Immature natural killer cell (primary cell): ENCODE measurements around the gene NTM. TPM values are rescaled to one million over a fixed set of nuclear protein-coding genes. Genes with fewer than 3 reads are reported as not detected.
"Not testable (repeated sequence)": the region's sequence is repeated elsewhere in the genome, so short reads cannot be mapped to it uniquely, and the experiment has no call there.

Source experiments
- DNase-seq, 3 donors: peaks; one replicate each; pipeline ENCODE4 v3.0.0; 2022; ENCODE audit warnings: mixed read lengths in 1 of 3
- H3K27ac Mint-ChIP-seq, 6 donors: one replicate each; pipeline ENCODE4 v1.8.0; 2020; ENCODE audit warnings: mixed read lengths in 6 of 6, mild to moderate bottlenecking in 5 of 6, inconsistent platforms in 4 of 6, moderate library complexity in 3 of 6
- H3K27me3 Mint-ChIP-seq, 3 donors: one replicate each; pipeline ENCODE4 v1.8.0; 2020 to 2021; ENCODE audit warnings: low read depth in 3 of 3, mild to moderate bottlenecking in 3 of 3, mixed read lengths in 3 of 3, moderate library complexity in 3 of 3, inconsistent platforms in 1 of 3
- H3K36me3 Mint-ChIP-seq, 3 donors: one replicate each; pipeline ENCODE4 v1.8.0; 2020; ENCODE audit warnings: mixed read lengths in 3 of 3, inconsistent platforms in 2 of 3, mild to moderate bottlenecking in 2 of 3
- H3K4me1 Mint-ChIP-seq, 2 donors: one replicate each; pipeline ENCODE4 v1.8.0; 2020; ENCODE audit warnings: inconsistent platforms in 2 of 2, mild to moderate bottlenecking in 2 of 2, mixed read lengths in 2 of 2, moderate library complexity in 1 of 2
- H3K4me3 Mint-ChIP-seq, 5 donors: one replicate each; pipeline ENCODE4 v1.8.0; 2020; ENCODE audit warnings: mild to moderate bottlenecking in 5 of 5, mixed read lengths in 5 of 5, inconsistent platforms in 3 of 5, moderate library complexity in 3 of 5
- H3K9me3 Mint-ChIP-seq, 6 donors: one replicate each; pipeline ENCODE4 v1.8.0; 2020; ENCODE audit warnings: mild to moderate bottlenecking in 6 of 6, mixed read lengths in 6 of 6, inconsistent platforms in 4 of 6, moderate library complexity in 3 of 6
- polyA plus RNA-seq, 3 donors: library from polyadenylated mRNA; unstranded; fragments of 300-500 nt; fragmentation: Illumina TruSeq; gene quantifications; one replicate each; pipeline ENCODE4 v1.2.3, GENCODE V29; 2021

The NTM gene
- polyA plus RNA-seq, 3 donors from 2014 or later = not detected

DNA sequence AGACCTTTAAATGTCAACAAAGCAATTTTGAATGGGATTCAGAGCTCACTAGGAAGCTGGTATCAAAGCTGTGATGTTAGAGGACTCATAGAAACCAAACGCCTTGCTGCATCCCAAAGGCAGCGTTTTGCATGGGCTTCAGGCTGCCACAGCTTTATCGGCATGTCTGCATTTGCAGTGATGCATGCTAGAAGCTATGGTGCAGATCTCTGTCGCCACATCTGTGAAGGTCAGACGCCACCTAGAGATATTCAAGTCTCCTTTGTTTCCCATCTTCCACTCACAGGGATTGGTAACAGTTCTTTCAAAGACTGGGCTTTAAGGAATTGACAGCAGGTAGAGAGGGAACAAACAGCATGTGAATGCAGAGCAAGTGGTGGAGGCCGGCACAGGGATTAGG lies 47.8 kb downstream of the NTM start:
- Mint-ChIP-seq H3K4me1 (no peaks in the 10 kb centered on the region), H3K27me3 (peaks cover 0 to 5% (median 0%) of the 10 kb centered on the region in 3 donors), H3K9me3 (peaks cover 0 to 7% (median 0%) of the 10 kb centered on the region in 6 donors), H3K27ac (no peak overlapping the region), H3K36me3 (no peaks in the 10 kb centered on the region), H3K4me3 (no peak overlapping the region)
- DNase-seq = no peak

DNA sequence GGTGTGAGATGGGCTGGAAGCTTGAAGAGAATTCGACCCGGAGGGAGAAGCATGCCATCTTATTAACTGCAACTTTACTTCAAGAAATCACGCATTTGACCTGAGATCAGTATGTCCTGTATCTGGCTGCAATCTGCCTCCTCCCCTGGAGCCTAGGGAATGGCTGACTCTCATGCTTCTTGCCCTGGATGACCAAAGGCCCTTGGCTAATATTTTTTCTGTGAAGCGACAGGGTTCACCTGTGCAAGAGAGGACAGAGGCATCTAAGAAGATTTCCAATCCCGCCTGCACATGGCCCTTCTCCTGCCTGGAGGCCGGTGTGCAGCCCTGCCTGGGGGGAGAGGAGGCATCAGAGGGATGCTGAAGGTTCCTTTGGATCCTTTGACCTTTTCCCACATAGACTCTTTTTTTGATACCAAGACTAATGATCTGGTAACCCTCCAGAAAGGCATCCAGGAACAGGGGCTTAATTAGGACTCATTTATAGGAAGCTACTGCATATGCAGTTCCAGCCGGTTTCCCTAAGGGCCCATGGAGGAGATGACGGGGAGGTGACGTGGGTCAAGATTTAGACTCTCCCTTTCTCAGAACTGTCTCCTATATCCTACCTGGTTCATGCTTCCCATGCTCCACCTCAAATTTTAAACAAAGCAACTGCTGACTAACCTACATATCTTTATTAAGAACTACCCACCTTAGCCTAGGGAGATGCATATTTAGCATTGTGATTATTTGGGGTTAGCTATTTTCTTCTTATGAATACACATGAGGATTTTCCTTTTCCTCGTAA lies 50.8 kb downstream of the NTM start:
- H3K4me1 Mint-ChIP-seq = no peaks in the 10 kb centered on the region
- H3K4me3 Mint-ChIP-seq = no peak overlapping the region
- H3K27me3 Mint-ChIP-seq = peaks cover 0 to 3% (median 2%) of the 10 kb centered on the region in 3 donors
- no peak overlapping the region for H3K27ac Mint-ChIP-seq
- no peak for DNase-seq
- H3K9me3 Mint-ChIP-seq = peaks cover 0 to 9% (median 0%) of the 10 kb centered on the region in 6 donors
- H3K36me3 Mint-ChIP-seq = no peaks in the 10 kb centered on the region

DNA sequence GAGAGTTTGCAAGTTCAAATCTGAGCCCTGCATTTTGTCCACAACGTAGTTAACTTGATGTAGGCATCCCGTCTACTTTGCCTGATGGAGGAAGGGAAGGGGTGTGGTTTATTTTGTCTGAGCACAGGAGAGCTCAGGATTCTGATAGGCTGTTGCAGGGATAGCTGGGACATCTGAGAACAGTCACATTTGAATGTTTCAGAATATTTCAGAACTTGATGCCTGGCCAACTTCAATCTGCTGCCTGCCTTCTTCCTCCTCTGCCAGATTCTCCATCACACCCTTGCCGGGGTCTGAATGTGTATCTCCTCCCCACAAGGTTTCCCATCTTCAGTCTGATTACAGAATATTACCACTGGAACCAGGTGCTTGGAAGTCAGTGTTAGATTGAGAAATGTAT lies 51.6 kb downstream of the NTM start:
- no peaks in the 10 kb centered on the region for H3K4me1 Mint-ChIP-seq
- H3K9me3 Mint-ChIP-seq = peaks cover 0 to 9% (median 0%) of the 10 kb centered on the region in 6 donors
- peaks cover 0 to 3% (median 2%) of the 10 kb centered on the region in 3 donors for H3K27me3 Mint-ChIP-seq
- DNase-seq = no peak
- no peak overlapping the region for H3K4me3 Mint-ChIP-seq
- no peaks in the 10 kb centered on the region for H3K36me3 Mint-ChIP-seq
- H3K27ac Mint-ChIP-seq = no peak overlapping the region

DNA sequence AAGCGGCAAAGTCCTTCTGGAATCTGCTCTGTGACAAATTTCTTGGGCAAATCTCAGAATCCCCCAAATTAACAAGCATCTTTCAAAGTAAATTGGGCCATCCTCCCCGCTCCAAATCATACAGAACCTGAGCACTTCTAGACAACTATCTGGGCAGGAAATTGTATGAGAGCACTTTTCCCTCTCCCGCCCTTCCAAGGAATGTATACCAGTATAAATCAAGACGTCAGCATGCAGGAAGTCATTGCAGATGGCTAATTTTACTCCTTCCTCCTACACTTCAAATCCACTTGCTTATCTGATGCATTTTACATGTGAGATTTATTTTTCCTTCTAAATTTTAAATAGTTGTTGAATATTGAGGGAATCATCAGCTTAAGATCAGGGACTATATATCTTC lies 52.1 kb downstream of the NTM start:
- H3K27ac Mint-ChIP-seq = no peak overlapping the region
- no peak overlapping the region for H3K4me3 Mint-ChIP-seq
- H3K4me1 Mint-ChIP-seq = no peaks in the 10 kb centered on the region
- no peak for DNase-seq
- H3K27me3 Mint-ChIP-seq = peaks cover 0 to 3% (median 2%) of the 10 kb centered on the region in 3 donors
- peaks cover 0 to 9% (median 0%) of the 10 kb centered on the region in 6 donors for H3K9me3 Mint-ChIP-seq
- H3K36me3 Mint-ChIP-seq = no peaks in the 10 kb centered on the region

DNA sequence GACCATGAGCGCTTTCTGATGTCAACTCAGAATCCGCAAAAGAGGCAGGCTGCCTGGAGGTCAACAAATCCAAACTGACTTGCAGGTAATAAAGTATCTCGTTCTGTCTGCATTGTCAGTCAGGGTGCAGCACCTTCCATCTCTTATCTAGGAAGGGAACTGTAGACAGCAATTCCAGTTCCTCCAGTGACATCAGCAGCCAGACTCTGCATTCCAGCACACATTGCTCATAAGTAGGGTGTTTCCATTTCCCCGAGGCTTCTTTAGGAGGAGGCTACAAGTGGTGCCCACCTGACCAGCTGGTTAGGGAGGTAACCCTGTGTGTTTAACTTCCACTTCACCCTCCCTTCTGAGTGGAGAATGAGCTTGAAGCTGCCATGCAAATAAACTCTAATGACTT lies 53.3 kb downstream of the NTM start:
- peaks cover 0 to 4% (median 2%) of the 10 kb centered on the region in 3 donors for H3K27me3 Mint-ChIP-seq
- H3K27ac Mint-ChIP-seq = no peak overlapping the region
- H3K4me1 Mint-ChIP-seq = no peaks in the 10 kb centered on the region
- peaks cover 0 to 7% (median 0%) of the 10 kb centered on the region in 6 donors for H3K9me3 Mint-ChIP-seq
- DNase-seq = no peak
- no peaks in the 10 kb centered on the region for H3K36me3 Mint-ChIP-seq
- no peak overlapping the region for H3K4me3 Mint-ChIP-seq

DNA sequence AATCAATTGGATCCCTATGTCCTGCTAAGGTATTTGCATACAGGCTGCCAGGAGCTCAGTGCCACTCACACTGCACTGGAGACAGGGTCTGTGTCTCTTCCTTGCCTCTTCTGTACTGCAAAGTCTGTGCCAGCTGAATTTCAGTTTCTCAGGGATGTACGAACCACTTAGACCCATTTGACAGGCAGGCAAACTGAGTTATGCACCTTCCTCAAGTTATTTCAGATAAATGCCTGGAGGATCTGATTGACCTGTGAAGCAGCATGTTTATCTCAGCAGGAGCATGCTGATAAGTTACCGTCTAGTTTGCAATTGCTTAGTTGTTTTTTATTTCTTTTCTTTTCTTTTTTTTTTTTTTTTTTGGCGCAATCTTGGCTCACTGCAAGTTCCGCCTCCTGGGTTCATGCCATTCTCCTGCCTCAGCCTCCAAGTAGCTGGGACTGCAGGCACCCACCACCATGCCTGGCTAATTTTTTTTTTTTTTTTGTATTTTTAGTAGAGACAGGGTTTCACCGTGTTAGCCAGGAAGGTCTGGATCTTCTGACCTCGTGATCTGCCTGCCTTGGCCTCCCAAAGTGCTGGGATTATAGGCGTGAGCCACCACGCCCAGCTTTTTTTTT lies 54.0 kb downstream of the NTM start:
- H3K4me1 Mint-ChIP-seq, H3K27me3 Mint-ChIP-seq, H3K36me3 Mint-ChIP-seq, H3K9me3 Mint-ChIP-seq, H3K4me3 Mint-ChIP-seq, H3K27ac Mint-ChIP-seq, DNase-seq: not testable (repeated sequence)

DNA sequence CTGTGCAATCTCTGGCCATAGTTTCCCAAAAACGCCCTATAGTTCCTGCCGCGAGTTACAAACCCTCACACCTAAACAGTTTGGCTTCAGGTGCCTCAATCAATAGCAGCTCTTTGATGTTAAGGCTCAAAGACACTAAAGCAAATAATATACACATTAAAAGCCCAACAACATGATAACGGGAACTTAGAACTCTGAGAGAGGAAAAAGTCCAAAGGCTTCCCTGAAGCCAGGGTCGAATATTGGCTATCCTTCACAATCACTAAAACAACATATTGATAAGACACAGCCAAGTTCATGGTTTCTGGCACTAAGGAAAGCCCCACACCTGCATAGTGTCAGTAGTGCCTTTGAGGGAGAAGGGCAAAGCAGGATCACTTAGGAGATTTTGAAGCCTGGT lies 54.9 kb downstream of the NTM start:
- Mint-ChIP-seq H3K4me1 (no peaks in the 10 kb centered on the region), H3K36me3 (no peaks in the 10 kb centered on the region), H3K9me3 (peaks cover 0 to 6% (median under 1%) of the 10 kb centered on the region in 6 donors), H3K27ac (no peak overlapping the region), H3K4me3 (no peak overlapping the region), H3K27me3 (peaks cover 0 to 4% (median 2%) of the 10 kb centered on the region in 3 donors)
- no peak for DNase-seq

DNA sequence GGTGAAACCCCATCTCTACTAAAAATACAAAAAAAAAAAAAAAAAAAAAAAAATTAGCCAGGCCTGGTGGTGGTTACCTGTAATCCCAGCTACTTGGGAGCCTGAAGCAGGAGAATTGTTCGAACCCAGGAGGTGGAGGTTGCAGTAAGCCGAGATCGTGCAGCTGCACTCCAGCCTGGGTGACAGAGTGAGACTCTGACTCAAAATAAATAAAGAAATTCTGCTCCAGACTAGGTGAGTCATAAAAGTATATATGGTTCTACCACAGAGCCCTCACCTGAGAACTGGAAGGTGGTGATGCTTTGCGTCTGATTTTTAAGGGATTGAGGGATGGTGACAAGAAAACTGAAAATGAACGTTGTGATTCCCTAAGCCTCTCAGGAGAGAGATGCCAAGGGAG lies 58.4 kb downstream of the NTM start:
- H3K9me3 Mint-ChIP-seq = peaks cover 0 to 5% (median under 1%) of the 10 kb centered on the region in 6 donors
- H3K27ac Mint-ChIP-seq = no peak overlapping the region
- peaks cover 0 to 2% (median 1%) of the 10 kb centered on the region in 3 donors for H3K27me3 Mint-ChIP-seq
- no peaks in the 10 kb centered on the region for H3K36me3 Mint-ChIP-seq
- no peak overlapping the region for H3K4me3 Mint-ChIP-seq
- no peak for DNase-seq
- H3K4me1 Mint-ChIP-seq = no peaks in the 10 kb centered on the region

DNA sequence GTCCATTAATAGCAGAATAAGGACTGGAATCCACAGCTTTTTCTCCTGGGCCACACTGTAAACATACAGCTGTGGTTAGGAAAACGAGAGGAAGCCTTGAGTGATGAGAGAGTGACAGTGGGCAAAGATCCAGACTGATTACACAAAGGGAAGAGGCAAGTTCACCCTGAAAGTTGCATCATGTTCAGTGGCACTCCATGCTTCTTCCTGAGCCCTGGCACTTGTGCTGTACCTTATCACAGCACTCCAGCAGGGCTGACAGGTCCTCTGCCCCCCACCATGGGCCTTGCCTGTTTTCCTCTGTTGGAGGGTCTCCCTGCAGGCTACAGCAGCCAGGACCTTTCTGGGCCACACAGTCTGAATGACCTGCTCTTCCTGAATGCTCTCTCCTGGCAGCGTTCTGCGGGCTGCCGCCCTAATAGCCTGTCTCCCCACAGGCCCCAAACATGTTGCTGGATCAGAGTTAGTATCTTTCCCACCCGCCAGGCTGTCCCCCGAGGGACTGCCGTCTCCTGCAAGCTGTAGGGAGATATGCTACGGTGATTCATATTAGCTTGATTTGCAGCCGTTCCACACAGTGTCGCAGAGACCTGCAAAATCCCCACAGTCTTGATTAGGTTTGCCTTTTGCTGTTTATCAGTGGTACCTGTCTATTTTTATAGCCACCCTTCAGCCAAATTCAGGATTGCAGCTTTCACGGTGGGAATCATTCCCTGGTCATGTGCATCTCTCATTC lies 60.2 kb downstream of the NTM start:
- no peak for DNase-seq
- Mint-ChIP-seq H3K36me3 (no peaks in the 10 kb centered on the region), H3K4me3 (no peak overlapping the region), H3K27me3 (peaks cover 0 to 1% (median 1%) of the 10 kb centered on the region in 3 donors), H3K27ac (no peak overlapping the region), H3K9me3 (peaks cover 0 to 7% (median under 1%) of the 10 kb centered on the region in 6 donors), H3K4me1 (no peaks in the 10 kb centered on the region)

DNA sequence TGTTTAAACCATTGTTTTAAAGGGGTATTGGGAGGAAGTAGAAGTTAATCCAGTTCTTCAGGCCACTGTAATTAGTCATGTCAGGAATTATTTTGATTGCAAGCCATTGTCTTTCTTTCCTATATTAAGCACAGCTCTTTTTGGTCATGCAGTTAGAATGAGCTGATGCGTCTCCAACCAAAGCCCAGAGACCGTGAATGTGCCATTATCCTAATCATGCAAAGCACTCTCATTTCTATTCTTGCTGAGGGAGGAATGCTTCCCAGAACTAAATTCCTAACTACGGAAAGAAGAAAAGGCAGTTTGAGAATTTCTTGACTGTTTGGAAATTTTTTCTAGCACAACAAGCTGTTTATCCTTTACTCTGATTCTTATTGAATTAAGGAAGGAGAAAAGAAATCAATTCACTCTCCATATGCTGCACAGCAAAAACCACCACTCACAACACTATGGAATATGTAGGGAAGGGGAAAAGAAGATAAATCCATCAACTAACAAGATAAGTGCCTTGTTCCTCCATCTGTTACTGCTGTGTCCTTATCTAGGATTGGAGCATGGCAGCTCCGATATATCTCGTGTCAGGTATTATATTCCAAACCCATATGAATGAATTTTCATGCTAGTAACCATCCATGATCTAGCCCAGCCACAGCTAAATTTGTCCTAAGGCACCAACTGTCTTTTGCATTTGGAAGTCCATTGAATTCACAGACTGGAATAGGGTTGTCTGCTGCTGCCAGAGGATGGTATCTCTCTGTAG lies 70.8 kb downstream of the NTM start:
- no peak overlapping the region for H3K4me3 Mint-ChIP-seq
- H3K27ac Mint-ChIP-seq = no peak overlapping the region
- peaks cover 2 to 12% (median 7%) of the 10 kb centered on the region in 6 donors for H3K9me3 Mint-ChIP-seq
- no peak for DNase-seq
- H3K27me3 Mint-ChIP-seq = peaks cover 0 to 4% (median 1%) of the 10 kb centered on the region in 3 donors
- peaks cover 0 to 4% (median 0%) of the 10 kb centered on the region in 3 donors for H3K36me3 Mint-ChIP-seq
- H3K4me1 Mint-ChIP-seq = no peaks in the 10 kb centered on the region

DNA sequence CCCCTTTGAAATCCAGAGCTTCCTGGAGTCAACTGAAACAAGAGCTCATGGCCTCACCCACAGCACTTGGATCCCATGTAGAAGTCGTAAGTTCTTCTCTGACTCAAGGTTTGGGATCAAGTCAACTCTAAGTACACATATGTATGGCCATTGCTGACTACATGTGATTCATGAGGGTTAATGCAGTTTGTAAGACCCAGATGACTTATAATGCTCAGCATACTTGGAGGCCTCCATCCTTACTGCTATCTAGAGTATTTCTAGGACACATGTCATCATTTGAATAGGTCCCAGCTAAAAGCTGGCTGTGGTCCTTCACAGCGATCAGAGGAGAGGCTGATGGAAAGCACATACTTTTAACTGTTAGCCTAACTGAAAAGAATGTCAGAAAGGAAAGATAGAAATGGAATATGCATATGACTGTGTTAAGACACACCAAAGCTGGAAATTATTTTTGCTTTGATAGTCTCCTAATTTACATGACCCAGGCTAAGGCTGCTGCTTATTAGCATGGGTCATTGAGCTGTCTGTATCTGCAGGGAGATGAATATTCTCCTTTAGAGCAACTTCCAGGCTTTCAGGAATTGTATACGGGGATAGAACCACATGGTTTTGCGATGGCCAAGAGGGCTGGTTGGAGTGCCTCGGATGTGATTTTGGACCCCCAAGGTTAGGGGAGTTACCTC lies 76.3 kb downstream of the NTM start:
- no peak overlapping the region for H3K4me3 Mint-ChIP-seq
- H3K27me3 Mint-ChIP-seq = peaks cover 0 to 3% (median 1%) of the 10 kb centered on the region in 3 donors
- no peaks in the 10 kb centered on the region for H3K4me1 Mint-ChIP-seq
- H3K27ac Mint-ChIP-seq = no peak overlapping the region
- DNase-seq = no peak
- H3K36me3 Mint-ChIP-seq = no peaks in the 10 kb centered on the region
- peaks cover 0 to 5% (median 0%) of the 10 kb centered on the region in 6 donors for H3K9me3 Mint-ChIP-seq

DNA sequence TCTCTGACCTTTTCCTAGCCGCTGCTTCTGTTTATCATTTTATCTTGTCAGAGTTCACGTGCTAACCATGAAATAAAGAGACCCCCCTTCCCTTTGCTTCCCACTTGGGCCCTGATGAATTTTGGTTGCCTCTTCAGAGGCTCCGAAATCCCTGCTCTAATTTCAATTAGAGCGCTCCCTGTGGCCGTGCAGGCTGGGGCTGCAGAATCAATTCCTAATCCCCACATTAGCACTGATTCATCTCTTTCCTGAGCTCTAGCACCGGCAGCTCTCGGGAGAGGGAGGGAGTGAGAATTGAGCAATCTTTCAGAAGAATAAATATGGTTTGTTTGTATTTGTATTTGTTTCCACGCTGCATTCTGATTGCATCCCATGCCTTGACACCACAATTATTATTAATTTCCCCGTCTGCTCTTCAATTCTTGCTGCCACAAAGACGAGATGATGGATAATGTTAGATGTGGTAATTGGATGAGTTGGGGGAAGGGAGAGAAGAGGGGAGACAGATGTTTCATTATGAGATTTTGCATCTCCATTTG lies 76.9 kb downstream of the NTM start:
- no peak overlapping the region for H3K4me3 Mint-ChIP-seq
- peaks cover 0 to 3% (median 1%) of the 10 kb centered on the region in 3 donors for H3K27me3 Mint-ChIP-seq
- DNase-seq = no peak
- no peaks in the 10 kb centered on the region for H3K36me3 Mint-ChIP-seq
- no peak overlapping the region for H3K27ac Mint-ChIP-seq
- H3K4me1 Mint-ChIP-seq = no peaks in the 10 kb centered on the region
- peaks cover 0 to 5% (median 0%) of the 10 kb centered on the region in 6 donors for H3K9me3 Mint-ChIP-seq

DNA sequence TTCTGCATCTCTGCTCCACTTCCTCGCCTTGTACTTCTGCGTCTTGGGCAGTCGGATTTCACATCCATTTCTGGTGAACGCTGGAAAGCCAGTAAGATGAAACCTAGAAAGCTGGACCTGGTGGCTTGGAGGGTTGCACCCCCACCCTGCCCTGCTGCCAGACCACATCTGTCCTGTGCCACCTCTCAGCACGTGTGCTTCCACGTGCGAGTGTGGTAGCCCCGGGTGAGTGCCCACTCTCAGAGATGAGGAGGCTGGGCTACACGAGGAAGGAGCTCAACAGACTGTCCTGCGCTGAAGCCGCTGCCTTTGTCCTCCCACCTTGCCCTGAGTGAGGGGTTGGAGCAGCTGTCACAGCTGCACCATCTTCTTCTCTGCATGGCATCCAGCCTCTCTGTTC lies 77.5 kb downstream of the NTM start:
- Mint-ChIP-seq H3K27ac (no peak overlapping the region), H3K4me3 (no peak overlapping the region), H3K9me3 (peaks cover 0 to 5% (median 0%) of the 10 kb centered on the region in 6 donors), H3K36me3 (no peaks in the 10 kb centered on the region), H3K27me3 (peaks cover 0 to 5% (median 1%) of the 10 kb centered on the region in 3 donors), H3K4me1 (no peaks in the 10 kb centered on the region)
- no peak for DNase-seq
